Left kidney (tissue), 2 donors: ENCODE data around the gene GDF10. TPM values are rescaled to one million over a fixed set of nuclear protein-coding genes. Genes with fewer than 3 reads are reported as not detected.
A peak's percentile ranks its signal among the peaks of the same experiment; 100 is the strongest.

Experiments
- DNase-seq: peaks from one replicate; pipeline ENCODE4 v3.0.0-alpha.2; 2013
- polyA plus RNA-seq: library from polyadenylated mRNA; unstranded; fragments of 120-200 nt; gene quantifications from one replicate; pipeline ENCODE4 v1.2.1, GENCODE V29; 2013; ENCODE audit not compliant: insufficient read length

Gene GDF10
- polyA plus RNA-seq, 1 donor = 1.6 TPM

- peak; percentile 21 for DNase-seq
Measured at GRCh38 chr10:47315421-47315820, 15.4 kb downstream of the GDF10 start.

GRCh38 chr10:47316131-47316530 lies 16.1 kb downstream of the GDF10 start:
- DNase-seq = no peak

- no peak for DNase-seq
Measured at GRCh38 chr10:47317251-47317650, 17.3 kb downstream of the GDF10 start.

GRCh38 chr10:47318706-47319105 lies 18.7 kb downstream of the GDF10 start:
- no peak for DNase-seq

GRCh38 chr10:47319784-47320183 lies 19.8 kb downstream of the GDF10 start:
- DNase-seq = no peak

GRCh38 chr10:47320812-47321211 lies 20.8 kb downstream of the GDF10 start:
- DNase-seq = no peak

- DNase-seq = no peak
Measured at GRCh38 chr10:47321521-47322195, 21.7 kb downstream of the GDF10 start.

- DNase-seq = no peak
Measured at GRCh38 chr10:47322300-47323061, 22.5 kb downstream of the GDF10 start, which contains the start of gene GDF2. Gene GDF2, plus strand, starts transcription at chr10:47322454. Its CDS starts 215 bp downstream, at chr10:47322669.

GRCh38 chr10:47323087-47323486 lies 23.1 kb downstream of the GDF10 start:
- DNase-seq = no peak

GRCh38 chr10:47323636-47324296 lies 23.8 kb downstream of the GDF10 start:
- DNase-seq = no peak

- DNase-seq = no peak
Measured at GRCh38 chr10:47325303-47326291, 25.6 kb downstream of the GDF10 start.

- no peak for DNase-seq
Measured at GRCh38 chr10:47326306-47326926, 26.4 kb downstream of the GDF10 start.

- no peak for DNase-seq
Measured at GRCh38 chr10:47326927-47327330, 26.9 kb downstream of the GDF10 start.

- DNase-seq = no peak
Measured at GRCh38 chr10:47329855-47330254, 29.9 kb downstream of the GDF10 start.

GRCh38 chr10:47330366-47330765 lies 30.4 kb downstream of the GDF10 start:
- DNase-seq = no peak

- DNase-seq = no peak
Measured at GRCh38 chr10:47330804-47331203, 30.8 kb downstream of the GDF10 start.

- DNase-seq = no peak
Measured at GRCh38 chr10:47331491-47331890, 31.5 kb downstream of the GDF10 start.

- DNase-seq = no peak
Measured at GRCh38 chr10:47331954-47332353, 32.0 kb downstream of the GDF10 start.

GRCh38 chr10:47332371-47332770 lies 32.4 kb downstream of the GDF10 start:
- DNase-seq = no peak

- no peak for DNase-seq
Measured at GRCh38 chr10:47332946-47333345, 32.9 kb downstream of the GDF10 start.

- DNase-seq = no peak
Measured at GRCh38 chr10:47333532-47333931, 33.5 kb downstream of the GDF10 start.
